ENCODE results near the gene CD38.
"Not testable (repeated sequence)": the region's sequence is repeated elsewhere in the genome, so short reads cannot be mapped to it uniquely, and the experiment has no call there.

CD38 gene

DNA sequence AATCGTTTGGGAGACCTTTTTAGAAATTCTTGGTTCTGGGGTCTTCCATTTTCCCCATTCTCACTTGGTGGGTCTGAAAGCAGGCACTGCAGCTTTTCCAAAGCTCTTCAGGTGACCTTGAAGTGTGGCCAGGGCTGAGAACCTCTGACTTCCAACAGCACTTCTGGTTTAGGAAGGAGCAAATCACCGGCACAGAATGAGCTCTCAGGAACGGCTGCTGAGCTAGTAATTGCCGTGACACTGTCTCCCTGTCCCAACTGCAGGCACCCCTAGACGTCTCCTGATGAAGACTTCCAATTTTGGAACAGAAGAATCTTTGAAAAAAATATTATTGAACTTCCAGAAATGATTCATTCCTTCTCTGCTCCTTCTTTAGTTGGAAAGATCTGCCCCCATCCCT lies 31.3 kb downstream of the CD38 start:
- Histone ChIP-seq H3K4me3 (ENCODE audit: low read length) (no peak overlapping the region), H3K9ac (ENCODE audit: low read length) (no peak overlapping the region), H3K27me3 (ENCODE audit: control insufficient read depth, insufficient read depth, low read length) (no peaks in the 10 kb centered on the region), H3K4me1 (ENCODE audit: control insufficient read depth, insufficient read depth, low read length) (no peaks in the 10 kb centered on the region), H3K9me3 (ENCODE audit: control insufficient read depth, low read length) (no peaks in the 10 kb centered on the region), H3K36me3 (ENCODE audit: control insufficient read depth, insufficient read depth, low read length) (no peaks in the 10 kb centered on the region)

- Histone ChIP-seq H3K27me3 (ENCODE audit: control insufficient read depth, insufficient read depth, low read length) (no peaks in the 10 kb centered on the region), H3K9me3 (ENCODE audit: control insufficient read depth, low read length) (no peaks in the 10 kb centered on the region), H3K4me1 (ENCODE audit: control insufficient read depth, insufficient read depth, low read length) (no peaks in the 10 kb centered on the region), H3K36me3 (ENCODE audit: control insufficient read depth, insufficient read depth, low read length) (no peaks in the 10 kb centered on the region), H3K9ac (ENCODE audit: low read length) (no peak overlapping the region), H3K4me3 (ENCODE audit: low read length) (no peak overlapping the region)
Observed at GRCh38 chr4:15811703-15812337, 33.7 kb downstream of the CD38 start.

GRCh38 chr4:15832523-15833451 lies 54.7 kb downstream of the CD38 start:
- Histone ChIP-seq H3K9me3 (ENCODE audit: control insufficient read depth, low read length) (no peaks in the 10 kb centered on the region), H3K4me1 (ENCODE audit: control insufficient read depth, insufficient read depth, low read length) (no peaks in the 10 kb centered on the region), H3K27me3 (ENCODE audit: control insufficient read depth, insufficient read depth, low read length) (no peaks in the 10 kb centered on the region), H3K36me3 (ENCODE audit: control insufficient read depth, insufficient read depth, low read length) (no peaks in the 10 kb centered on the region), H3K4me3 (ENCODE audit: low read length) (no peak overlapping the region), H3K9ac (ENCODE audit: low read length) (no peak overlapping the region)

- H3K4me1 ChIP-seq (ENCODE audit: control insufficient read depth, insufficient read depth, low read length): no peaks in the 10 kb centered on the region
- no peaks in the 10 kb centered on the region for H3K9me3 ChIP-seq (ENCODE audit: control insufficient read depth, low read length)
- no peaks in the 10 kb centered on the region for H3K27me3 ChIP-seq (ENCODE audit: control insufficient read depth, insufficient read depth, low read length)
- H3K36me3 ChIP-seq (ENCODE audit: control insufficient read depth, insufficient read depth, low read length): no peaks in the 10 kb centered on the region
- no peak overlapping the region for H3K4me3 ChIP-seq (ENCODE audit: low read length)
- no peak overlapping the region for H3K9ac ChIP-seq (ENCODE audit: low read length)
Observed at GRCh38 chr4:15833801-15834200, 55.7 kb downstream of the CD38 start.

- H3K36me3 ChIP-seq (ENCODE audit: control insufficient read depth, insufficient read depth, low read length): no peaks in the 10 kb centered on the region
- no peaks in the 10 kb centered on the region for H3K27me3 ChIP-seq (ENCODE audit: control insufficient read depth, insufficient read depth, low read length)
- no peaks in the 10 kb centered on the region for H3K9me3 ChIP-seq (ENCODE audit: control insufficient read depth, low read length)
- H3K4me3 ChIP-seq (ENCODE audit: low read length): no peak overlapping the region
- H3K4me1 ChIP-seq (ENCODE audit: control insufficient read depth, insufficient read depth, low read length): no peaks in the 10 kb centered on the region
- H3K9ac ChIP-seq (ENCODE audit: low read length): no peak overlapping the region
Observed at GRCh38 chr4:15836362-15836761, 58.2 kb downstream of the CD38 start.

DNA sequence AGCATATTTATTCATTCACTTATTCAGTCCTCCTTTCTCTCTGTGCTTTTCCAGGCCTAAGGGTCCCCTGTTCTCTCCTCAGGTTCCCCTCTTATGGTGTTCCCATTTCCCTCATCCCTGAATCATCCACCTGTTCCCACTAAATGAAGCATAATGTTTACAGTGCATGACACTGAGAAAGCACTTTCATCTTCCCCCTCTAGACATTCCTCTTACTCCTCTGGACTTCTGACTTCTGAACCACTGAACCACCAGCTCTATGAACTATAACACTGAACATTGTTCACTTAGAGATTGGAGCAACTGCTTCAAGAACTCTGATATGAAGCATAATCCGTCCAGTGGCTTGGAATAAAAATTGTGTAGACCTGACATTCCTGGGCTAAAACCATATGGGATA lies 59.5 kb downstream of the CD38 start:
- Histone ChIP-seq H3K36me3 (ENCODE audit: control insufficient read depth, insufficient read depth, low read length) (no peaks in the 10 kb centered on the region), H3K27me3 (ENCODE audit: control insufficient read depth, insufficient read depth, low read length) (no peaks in the 10 kb centered on the region), H3K9ac (ENCODE audit: low read length) (no peak overlapping the region), H3K4me3 (ENCODE audit: low read length) (no peak overlapping the region), H3K4me1 (ENCODE audit: control insufficient read depth, insufficient read depth, low read length) (no peaks in the 10 kb centered on the region), H3K9me3 (ENCODE audit: control insufficient read depth, low read length) (no peaks in the 10 kb centered on the region)

DNA sequence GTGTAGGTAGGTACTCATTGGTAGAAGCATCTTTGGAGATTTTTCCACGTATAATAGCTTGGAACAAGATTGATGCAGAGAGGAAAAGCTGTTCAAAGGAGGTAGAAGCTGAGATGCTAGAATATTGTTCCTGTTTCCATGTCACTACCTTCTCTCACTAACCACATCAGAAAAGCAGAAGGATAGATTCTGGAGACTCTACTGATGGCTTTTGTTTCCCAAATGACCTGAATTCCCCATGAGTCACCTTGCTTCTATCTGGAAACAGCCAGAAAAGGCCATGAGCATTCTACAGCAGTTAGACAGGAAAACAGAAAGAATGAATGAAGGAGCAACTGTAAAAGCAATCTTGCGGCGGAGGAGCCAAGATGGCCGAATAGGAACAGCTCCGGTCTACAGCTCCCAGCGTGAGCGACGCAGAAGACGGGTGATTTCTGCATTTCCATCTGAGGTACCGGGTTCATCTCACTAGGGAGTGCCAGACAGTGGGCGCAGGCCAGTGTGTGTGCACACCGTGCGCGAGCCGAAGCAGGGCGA lies 63.1 kb downstream of the CD38 start:
- H3K9me3 ChIP-seq (ENCODE audit: control insufficient read depth, low read length); H3K27me3 ChIP-seq (ENCODE audit: control insufficient read depth, insufficient read depth, low read length); H3K9ac ChIP-seq (ENCODE audit: low read length); H3K4me3 ChIP-seq (ENCODE audit: low read length); H3K4me1 ChIP-seq (ENCODE audit: control insufficient read depth, insufficient read depth, low read length); H3K36me3 ChIP-seq (ENCODE audit: control insufficient read depth, insufficient read depth, low read length): not testable (repeated sequence)

- H3K27me3 ChIP-seq (ENCODE audit: control insufficient read depth, insufficient read depth, low read length): no peaks in the 10 kb centered on the region
- no peaks in the 10 kb centered on the region for H3K4me1 ChIP-seq (ENCODE audit: control insufficient read depth, insufficient read depth, low read length)
- no peak overlapping the region for H3K9ac ChIP-seq (ENCODE audit: low read length)
- H3K4me3 ChIP-seq (ENCODE audit: low read length): no peak overlapping the region
- no peaks in the 10 kb centered on the region for H3K36me3 ChIP-seq (ENCODE audit: control insufficient read depth, insufficient read depth, low read length)
- H3K9me3 ChIP-seq (ENCODE audit: control insufficient read depth, low read length): no peaks in the 10 kb centered on the region
Observed at GRCh38 chr4:15847746-15848145, 69.6 kb downstream of the CD38 start.

DNA sequence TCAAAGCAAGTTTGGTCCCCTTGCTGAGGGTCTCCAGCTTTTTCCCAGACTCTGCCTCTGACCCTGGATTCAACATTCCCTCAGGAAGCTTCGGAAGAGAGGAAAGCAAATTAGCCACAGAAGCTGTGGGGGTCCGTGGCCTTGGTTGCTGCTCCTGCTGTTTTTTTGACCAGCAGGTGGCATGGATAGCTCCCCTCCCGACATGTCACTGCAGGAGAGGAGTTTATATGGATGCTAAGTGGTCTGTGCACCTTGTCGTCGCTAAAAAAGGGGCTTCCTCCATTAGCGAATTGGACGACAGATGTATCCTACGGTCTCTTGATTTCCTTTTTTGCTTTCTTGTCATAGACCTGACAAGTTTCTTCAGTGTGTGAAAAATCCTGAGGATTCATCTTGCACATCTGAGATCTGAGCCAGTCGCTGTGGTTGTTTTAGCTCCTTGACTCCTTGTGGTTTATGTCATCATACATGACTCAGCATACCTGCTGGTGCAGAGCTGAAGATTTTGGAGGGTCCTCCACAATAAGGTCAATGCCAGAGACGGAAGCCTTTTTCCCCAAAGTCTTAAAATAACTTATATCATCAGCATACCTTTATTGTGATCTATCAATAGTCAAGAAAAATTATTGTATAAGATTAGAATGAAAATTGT lies 70.2 kb downstream of the CD38 start:
- no peak overlapping the region for H3K9ac ChIP-seq (ENCODE audit: low read length)
- no peaks in the 10 kb centered on the region for H3K36me3 ChIP-seq (ENCODE audit: control insufficient read depth, insufficient read depth, low read length)
- H3K27me3 ChIP-seq (ENCODE audit: control insufficient read depth, insufficient read depth, low read length): no peaks in the 10 kb centered on the region
- no peaks in the 10 kb centered on the region for H3K4me1 ChIP-seq (ENCODE audit: control insufficient read depth, insufficient read depth, low read length)
- H3K9me3 ChIP-seq (ENCODE audit: control insufficient read depth, low read length): no peaks in the 10 kb centered on the region
- no peak overlapping the region for H3K4me3 ChIP-seq (ENCODE audit: low read length)

- Histone ChIP-seq H3K9me3 (ENCODE audit: control insufficient read depth, low read length) (no peaks in the 10 kb centered on the region), H3K9ac (ENCODE audit: low read length) (no peak overlapping the region), H3K4me3 (ENCODE audit: low read length) (no peak overlapping the region), H3K4me1 (ENCODE audit: control insufficient read depth, insufficient read depth, low read length) (no peaks in the 10 kb centered on the region), H3K27me3 (ENCODE audit: control insufficient read depth, insufficient read depth, low read length) (no peaks in the 10 kb centered on the region), H3K36me3 (ENCODE audit: control insufficient read depth, insufficient read depth, low read length) (no peaks in the 10 kb centered on the region)
Observed at GRCh38 chr4:15851969-15852368, 73.8 kb downstream of the CD38 start.

DNA sequence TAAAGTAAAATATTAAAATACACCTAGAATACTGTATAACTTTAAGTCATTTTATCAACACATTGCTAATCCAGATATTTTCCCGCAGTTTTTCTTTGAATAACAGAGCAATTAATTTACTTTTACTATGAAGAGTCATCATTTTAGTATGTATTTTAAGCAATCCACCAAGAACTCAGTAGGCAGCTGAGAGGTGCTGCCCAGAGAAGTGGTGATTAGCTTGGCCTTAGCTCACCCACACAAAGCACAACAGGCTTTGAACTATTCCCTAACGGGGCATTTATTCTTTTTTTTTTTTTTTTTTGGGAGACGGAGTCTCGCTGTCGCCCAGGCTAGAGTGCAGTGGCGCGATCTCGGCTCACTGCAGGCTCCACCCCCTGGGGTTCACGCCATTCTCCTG lies 74.4 kb downstream of the CD38 start:
- Histone ChIP-seq H3K9ac (ENCODE audit: low read length) (no peak overlapping the region), H3K9me3 (ENCODE audit: control insufficient read depth, low read length) (no peaks in the 10 kb centered on the region), H3K4me3 (ENCODE audit: low read length) (no peak overlapping the region), H3K4me1 (ENCODE audit: control insufficient read depth, insufficient read depth, low read length) (no peaks in the 10 kb centered on the region), H3K36me3 (ENCODE audit: control insufficient read depth, insufficient read depth, low read length) (no peaks in the 10 kb centered on the region), H3K27me3 (ENCODE audit: control insufficient read depth, insufficient read depth, low read length) (no peaks in the 10 kb centered on the region)

DNA sequence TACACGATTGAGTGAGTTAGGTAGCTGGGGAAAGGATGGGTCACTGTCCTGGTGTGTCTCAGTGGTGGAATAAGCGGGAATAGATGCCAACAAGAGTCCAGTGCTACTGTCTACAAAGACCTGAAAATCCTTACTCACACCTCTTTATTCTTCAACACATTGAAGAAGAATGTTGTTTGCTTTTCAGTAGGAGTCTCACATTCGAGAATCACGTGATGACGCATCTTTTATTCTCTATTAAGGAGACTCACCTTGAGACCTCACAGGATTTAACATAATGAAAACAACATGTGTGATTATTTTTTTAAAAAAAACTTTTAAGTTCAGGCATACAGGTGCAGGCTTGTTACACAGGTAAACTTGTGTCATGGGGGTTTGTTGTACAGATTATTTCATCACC lies 75.2 kb downstream of the CD38 start:
- H3K27me3 ChIP-seq (ENCODE audit: control insufficient read depth, insufficient read depth, low read length): no peaks in the 10 kb centered on the region
- no peaks in the 10 kb centered on the region for H3K36me3 ChIP-seq (ENCODE audit: control insufficient read depth, insufficient read depth, low read length)
- no peak overlapping the region for H3K4me3 ChIP-seq (ENCODE audit: low read length)
- H3K9ac ChIP-seq (ENCODE audit: low read length): no peak overlapping the region
- no peaks in the 10 kb centered on the region for H3K9me3 ChIP-seq (ENCODE audit: control insufficient read depth, low read length)
- H3K4me1 ChIP-seq (ENCODE audit: control insufficient read depth, insufficient read depth, low read length): no peaks in the 10 kb centered on the region
